Upper lobe of left lung (tissue), 4 donors: ENCODE data around the gene SFTPB.

Experiments used
- CTCF ChIP-seq, 6 experiments: fragments of 450-650 bp in 4 of 6; fragments of 200-600 bp in 2 of 6; sonication (generic) in 2 of 6; IDR thresholded peaks; one replicate each; pipeline ENCODE4 v1.5.1; 2016 to 2019; ENCODE audit warnings: antibody characterized with exemption in 6 of 6
- EP300 ChIP-seq, 4 donors: sonication (generic); formaldehyde crosslinking; IDR thresholded peaks; one replicate each; pipeline ENCODE4 v1.5.1; 2017; ENCODE audit warnings: antibody characterized with exemption in 4 of 4, control low read depth in 2 of 4
- POLR2A ChIP-seq, 4 donors: fragments of 450-650 bp; IDR thresholded peaks; one replicate each; pipeline ENCODE4 v1.5.1; 2016 to 2017; ENCODE audit warnings: antibody characterized with exemption in 4 of 4, mild to moderate bottlenecking in 2 of 4
- POLR2AphosphoS5 ChIP-seq, 2 donors: sonication (generic); formaldehyde crosslinking; IDR thresholded peaks; one replicate each; pipeline ENCODE4 v1.5.1; 2017; ENCODE audit warnings: antibody characterized with exemption in 2 of 2

- TF ChIP-seq CTCF (IDR thresholded peaks at IDR 0.05) (no peak), POLR2AphosphoS5 (IDR thresholded peaks at IDR 0.05) (no peak), POLR2A (IDR thresholded peaks at IDR 0.05) (no peak), EP300 (IDR thresholded peaks at IDR 0.05) (no peak)
Measured at GRCh38 chr2:85703329-85703728, 35.3 kb upstream of the SFTPB start.
